Naive thymus-derived CD4-positive, alpha-beta T cell (primary cell): ENCODE results near the gene APOBEC3B. TPM values are rescaled to one million over a fixed set of nuclear protein-coding genes. Genes with fewer than 3 reads are reported as not detected.
A peak's percentile ranks its signal among the peaks of the same experiment; 100 is the strongest.

Experiments used
- ATAC-seq: fragments of 150-1000 bp; cut with Tn5 transposase; 2 replicates; pipeline ENCODE4 v1.10.0; 2021; ENCODE audit warnings: mild to moderate bottlenecking, moderate library complexity
- CTCF ChIA-PET: fragments of 350-600 bp; sonication (Branson Sonifier 250); formaldehyde crosslinking; loops from one replicate; lab custom pipeline; 2021; ENCODE audit warnings: antibody characterized with exemption; lab: Charles Lee
- POLR2A ChIA-PET: fragments of 350-600 bp; sonication (Branson Sonifier 250); formaldehyde crosslinking; loops from one replicate; lab custom pipeline; 2021; ENCODE audit warnings: antibody characterized with exemption, inconsistent platforms; lab: Charles Lee
- DNase-seq, 9 donors: peaks; one replicate each; pipeline versions ENCODE4 v3.0.0 to v3.0.0-alpha.2; 2020 to 2022; ENCODE audit warnings: mixed read lengths in 1 of 9
- H3K27ac ChIP-seq: one replicate; pipeline ENCODE4 v1.7.0; 2013; ENCODE audit warnings: mild to moderate bottlenecking, low read depth, low read length, moderate library complexity
- H3K27me3 ChIP-seq, 2 donors: one replicate each; pipeline ENCODE4 v1.7.0; 2013; ENCODE audit warnings: low read length in 2 of 2, mild to moderate bottlenecking in 2 of 2, moderate library complexity in 2 of 2; ENCODE audit not compliant: control insufficient read depth in 2 of 2, insufficient read depth in 2 of 2
- H3K36me3 ChIP-seq, 3 experiments: 1 replicate in 2 of 3; 2 replicates in 1 of 3; pipeline ENCODE4 v1.7.0; 2013; ENCODE audit warnings: low read length in 3 of 3, mild to moderate bottlenecking in 3 of 3, moderate library complexity in 1 of 3; ENCODE audit not compliant: insufficient read depth in 3 of 3, control insufficient read depth in 2 of 3
- H3K4me1 ChIP-seq, 2 donors: one replicate each; pipeline ENCODE4 v1.7.0; 2013; ENCODE audit warnings: low read length in 2 of 2, mild to moderate bottlenecking in 2 of 2, moderate library complexity in 1 of 2; ENCODE audit not compliant: control insufficient read depth in 2 of 2, insufficient read depth in 2 of 2
- H3K4me3 ChIP-seq: 2 replicates; pipeline ENCODE4 v1.7.0; 2013; ENCODE audit warnings: mild to moderate bottlenecking, low read length
- H3K9me3 ChIP-seq, 3 experiments: 1 replicate in 2 of 3; 2 replicates in 1 of 3; pipeline ENCODE4 v1.7.0; 2013; ENCODE audit warnings: low read length in 3 of 3; ENCODE audit not compliant: control insufficient read depth in 2 of 3
- H3K27ac Mint-ChIP-seq, 9 donors: one replicate each; pipeline ENCODE4 v1.8.0; 2020 to 2022; ENCODE audit warnings: mixed read lengths in 9 of 9, mild to moderate bottlenecking in 8 of 9, moderate library complexity in 5 of 9, inconsistent platforms in 2 of 9
- H3K27me3 Mint-ChIP-seq, 5 donors: one replicate each; pipeline ENCODE4 v1.8.0; 2021 to 2022; ENCODE audit warnings: mixed read lengths in 5 of 5, mild to moderate bottlenecking in 1 of 5
- H3K36me3 Mint-ChIP-seq, 5 donors: one replicate each; pipeline ENCODE4 v1.8.0; 2020 to 2022; ENCODE audit warnings: mixed read lengths in 5 of 5, mild to moderate bottlenecking in 3 of 5, inconsistent platforms in 1 of 5
- H3K4me1 Mint-ChIP-seq, 7 donors: one replicate each; pipeline ENCODE4 v1.8.0; 2020 to 2022; ENCODE audit warnings: mixed read lengths in 7 of 7, mild to moderate bottlenecking in 3 of 7, inconsistent platforms in 1 of 7
- H3K4me3 Mint-ChIP-seq, 10 donors: one replicate each; pipeline ENCODE4 v1.8.0; 2020 to 2022; ENCODE audit warnings: mild to moderate bottlenecking in 10 of 10, mixed read lengths in 10 of 10, moderate library complexity in 6 of 10, inconsistent platforms in 2 of 10
- H3K9me3 Mint-ChIP-seq, 11 donors: one replicate each; pipeline ENCODE4 v1.8.0; 2020 to 2022; ENCODE audit warnings: mixed read lengths in 11 of 11, mild to moderate bottlenecking in 4 of 11, inconsistent platforms in 1 of 11, moderate library complexity in 1 of 11
- intact Hi-C, 2 donors: fragments of 100-400 bp; cut with micrococcal nuclease; formaldehyde crosslinking; loops; one replicate each; pipeline ENCODE4 v1.15.1; 2023
- polyA plus RNA-seq, 2 donors: library from polyadenylated mRNA; unstranded; fragments of 300-500 nt; fragmentation: Illumina TruSeq; gene quantifications; one replicate each; pipeline ENCODE4 v1.2.3, GENCODE V29; 2021
- total RNA-seq, 6 experiments: library from RNA in 5 of 6; stranded (reverse) in 5 of 6; gene quantifications; 1 replicate in 5 of 6; 2 replicates in 1 of 6; pipeline ENCODE4 v1.2.3 and lab custom pipeline; 2021 to 2026

Gene APOBEC3B
- total and polyA plus RNA-seq, 7 experiments from 2014 or later = 0.30 to 16.0 (median 7.1) TPM; not detected in 3

DNA sequence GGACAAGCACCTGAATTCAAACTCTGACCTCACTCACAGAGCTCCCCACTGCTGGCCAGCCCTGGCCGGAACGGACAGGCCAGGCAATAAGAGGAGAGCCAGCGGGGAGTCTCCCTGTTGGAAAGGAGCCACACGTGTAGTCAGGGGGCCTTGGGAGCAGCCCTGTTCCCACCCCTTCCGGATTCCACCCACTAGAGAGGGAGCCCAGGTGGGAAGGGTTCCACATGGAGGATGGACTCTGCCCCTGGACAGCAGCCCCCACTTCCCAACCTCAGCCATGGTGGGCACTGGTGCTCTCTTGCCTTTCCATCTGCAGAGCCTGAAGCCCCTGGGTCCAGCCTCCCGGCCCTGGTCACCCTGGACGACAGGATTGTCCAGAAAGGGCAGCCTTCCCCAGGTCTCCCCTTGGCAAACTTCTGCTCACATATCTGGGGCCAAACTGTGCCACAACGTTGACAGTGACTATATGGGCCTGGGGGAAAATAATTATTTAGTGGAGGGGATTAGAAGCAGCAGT lies 32.2 kb upstream of the APOBEC3B start:
- Histone ChIP-seq H3K4me3 (no peak overlapping the region), H3K36me3 (no peaks in the 10 kb centered on the region), H3K4me1 (no peaks in the 10 kb centered on the region), H3K27me3 (no peaks in the 10 kb centered on the region), H3K27ac (no peak overlapping the region), H3K9me3 (no peaks in the 10 kb centered on the region)
- peaks cover 0 to 42% (median 0%) of the 10 kb centered on the region in 7 donors for H3K4me1 Mint-ChIP-seq
- peak overlapping the region in 1 of 9 donors; percentile 29 for H3K27ac Mint-ChIP-seq
- H3K4me3 Mint-ChIP-seq = no peak overlapping the region
- no peak for ATAC-seq
- POLR2A ChIA-PET = no interaction called here
- no peaks in the 10 kb centered on the region for H3K9me3 Mint-ChIP-seq
- H3K36me3 Mint-ChIP-seq = no peaks in the 10 kb centered on the region
- CTCF ChIA-PET = interaction anchor here (0.6 kb wide), 2 partner anchors 11 to 53 kb away, joined by 3 read pairs; no protein-coding TSS in a partner anchor
- H3K27me3 Mint-ChIP-seq = peaks cover 20 to 40% (median 30%) of the 10 kb centered on the region in 5 donors
- no peak for DNase-seq
- intact Hi-C loops = no loop called here

DNA sequence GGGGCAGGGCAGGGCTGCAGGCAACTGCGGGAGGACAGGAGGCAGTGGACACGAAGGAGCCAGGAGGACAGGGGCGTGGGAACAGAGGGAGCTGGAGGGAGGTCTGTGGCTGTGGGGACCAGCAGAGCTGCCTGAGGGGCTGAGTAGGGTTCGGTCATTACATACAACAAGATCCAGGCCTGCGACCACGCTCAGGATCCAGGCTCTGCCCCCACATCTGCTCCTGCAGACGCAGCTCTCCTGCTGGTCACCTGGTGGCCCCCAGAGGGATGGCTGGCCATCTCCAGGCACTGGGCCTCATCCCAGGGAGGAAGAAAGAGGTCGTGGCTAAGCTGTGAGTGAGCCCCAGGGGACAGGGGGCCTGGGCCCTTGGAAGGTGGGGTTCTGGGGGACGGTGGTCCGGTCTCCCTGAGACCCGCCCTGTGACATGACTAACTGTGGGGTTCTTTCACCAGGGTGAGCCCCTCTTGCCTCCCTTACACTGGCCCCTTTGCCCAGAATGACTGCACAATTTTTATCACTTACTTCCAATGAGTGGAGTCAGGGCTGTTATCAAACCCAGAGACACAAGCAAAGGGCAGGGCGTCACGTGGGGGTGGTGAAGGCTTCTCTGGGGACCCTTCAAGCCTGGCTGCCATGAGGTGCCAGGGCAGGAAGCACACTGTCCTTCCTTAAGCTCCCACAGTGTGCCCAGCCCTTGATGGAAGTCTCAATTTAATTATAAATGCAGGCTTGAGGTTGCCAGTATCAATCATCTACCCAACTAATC lies 31.4 kb upstream of the APOBEC3B start:
- H3K9me3 ChIP-seq = no peaks in the 10 kb centered on the region
- H3K27ac Mint-ChIP-seq = no peak overlapping the region
- no peaks in the 10 kb centered on the region for H3K9me3 Mint-ChIP-seq
- no peaks in the 10 kb centered on the region for H3K27me3 ChIP-seq
- no peaks in the 10 kb centered on the region for H3K36me3 Mint-ChIP-seq
- H3K4me3 ChIP-seq = no peak overlapping the region
- H3K4me1 Mint-ChIP-seq = peaks cover 0 to 45% (median 0%) of the 10 kb centered on the region in 7 donors
- ATAC-seq (no peak), DNase-seq (no peak)
- H3K27ac ChIP-seq = no peak overlapping the region
- H3K4me1 ChIP-seq = no peaks in the 10 kb centered on the region
- no peak overlapping the region for H3K4me3 Mint-ChIP-seq
- H3K36me3 ChIP-seq = no peaks in the 10 kb centered on the region
- intact Hi-C loops = no loop called here
- peaks cover 16 to 33% (median 25%) of the 10 kb centered on the region in 5 donors for H3K27me3 Mint-ChIP-seq
- POLR2A ChIA-PET = no interaction called here
- CTCF ChIA-PET = interaction anchor here (0.6 kb wide), 1 partner anchor 12 kb away, joined by 3 read pairs; no protein-coding TSS in a partner anchor

- H3K4me3 ChIP-seq = no peak overlapping the region
- no peaks in the 10 kb centered on the region for H3K36me3 Mint-ChIP-seq
- H3K4me3 Mint-ChIP-seq = no peak overlapping the region
- intact Hi-C loops = no loop called here
- peaks cover 10 to 23% (median 15%) of the 10 kb centered on the region in 5 donors for H3K27me3 Mint-ChIP-seq
- no peaks in the 10 kb centered on the region for H3K4me1 ChIP-seq
- no peaks in the 10 kb centered on the region for H3K9me3 Mint-ChIP-seq
- no peaks in the 10 kb centered on the region for H3K9me3 ChIP-seq
- H3K27ac ChIP-seq = no peak overlapping the region
- ATAC-seq (peak; percentile 9), DNase-seq (no peak)
- H3K27ac Mint-ChIP-seq = peak overlapping the region in 1 of 9 donors; percentile 24
- ChIA-PET POLR2A (no interaction called here), CTCF (no interaction called here)
- H3K27me3 ChIP-seq = no peaks in the 10 kb centered on the region
- H3K4me1 Mint-ChIP-seq = peaks cover 0 to 45% (median 0%) of the 10 kb centered on the region in 7 donors
- H3K36me3 ChIP-seq = no peaks in the 10 kb centered on the region
Observed at GRCh38 chr22:38951734-38952133, 30.4 kb upstream of the APOBEC3B start.

GRCh38 chr22:38952281-38952993 lies 29.7 kb upstream of the APOBEC3B start:
- H3K4me1 Mint-ChIP-seq = peaks cover 0 to 45% (median 0%) of the 10 kb centered on the region in 7 donors
- no peaks in the 10 kb centered on the region for H3K36me3 ChIP-seq
- H3K9me3 Mint-ChIP-seq = no peaks in the 10 kb centered on the region
- no peaks in the 10 kb centered on the region for H3K27me3 ChIP-seq
- intact Hi-C loops = no loop called here
- no peaks in the 10 kb centered on the region for H3K36me3 Mint-ChIP-seq
- no peaks in the 10 kb centered on the region for H3K4me1 ChIP-seq
- ChIA-PET CTCF (no interaction called here), POLR2A (no interaction called here)
- H3K27me3 Mint-ChIP-seq = peaks cover 4 to 17% (median 9%) of the 10 kb centered on the region in 5 donors
- no peak overlapping the region for H3K27ac ChIP-seq
- peak overlapping the region in 1 of 10 donors; percentile 47 for H3K4me3 Mint-ChIP-seq
- H3K4me3 ChIP-seq = no peak overlapping the region
- ATAC-seq (no peak), DNase-seq (no peak)
- no peaks in the 10 kb centered on the region for H3K9me3 ChIP-seq
- H3K27ac Mint-ChIP-seq = peak overlapping the region in 1 of 9 donors; percentile 96

GRCh38 chr22:38953091-38953490 lies 29.1 kb upstream of the APOBEC3B start:
- DNase-seq = no peak
- Mint-ChIP-seq H3K4me3 (no peak overlapping the region), H3K27me3 (peaks cover 0 to 11% (median 2%) of the 10 kb centered on the region in 5 donors), H3K9me3 (no peaks in the 10 kb centered on the region), H3K36me3 (no peaks in the 10 kb centered on the region), H3K27ac (peak overlapping the region in 1 of 9 donors; percentile 96), H3K4me1 (peaks cover 0 to 47% (median 0%) of the 10 kb centered on the region in 7 donors)
- Histone ChIP-seq H3K27ac (no peak overlapping the region), H3K4me3 (no peak overlapping the region), H3K36me3 (no peaks in the 10 kb centered on the region), H3K27me3 (no peaks in the 10 kb centered on the region), H3K4me1 (no peaks in the 10 kb centered on the region), H3K9me3 (no peaks in the 10 kb centered on the region)
- intact Hi-C loops = no loop called here
- no peak for ATAC-seq
- ChIA-PET CTCF (no interaction called here), POLR2A (no interaction called here)

DNA sequence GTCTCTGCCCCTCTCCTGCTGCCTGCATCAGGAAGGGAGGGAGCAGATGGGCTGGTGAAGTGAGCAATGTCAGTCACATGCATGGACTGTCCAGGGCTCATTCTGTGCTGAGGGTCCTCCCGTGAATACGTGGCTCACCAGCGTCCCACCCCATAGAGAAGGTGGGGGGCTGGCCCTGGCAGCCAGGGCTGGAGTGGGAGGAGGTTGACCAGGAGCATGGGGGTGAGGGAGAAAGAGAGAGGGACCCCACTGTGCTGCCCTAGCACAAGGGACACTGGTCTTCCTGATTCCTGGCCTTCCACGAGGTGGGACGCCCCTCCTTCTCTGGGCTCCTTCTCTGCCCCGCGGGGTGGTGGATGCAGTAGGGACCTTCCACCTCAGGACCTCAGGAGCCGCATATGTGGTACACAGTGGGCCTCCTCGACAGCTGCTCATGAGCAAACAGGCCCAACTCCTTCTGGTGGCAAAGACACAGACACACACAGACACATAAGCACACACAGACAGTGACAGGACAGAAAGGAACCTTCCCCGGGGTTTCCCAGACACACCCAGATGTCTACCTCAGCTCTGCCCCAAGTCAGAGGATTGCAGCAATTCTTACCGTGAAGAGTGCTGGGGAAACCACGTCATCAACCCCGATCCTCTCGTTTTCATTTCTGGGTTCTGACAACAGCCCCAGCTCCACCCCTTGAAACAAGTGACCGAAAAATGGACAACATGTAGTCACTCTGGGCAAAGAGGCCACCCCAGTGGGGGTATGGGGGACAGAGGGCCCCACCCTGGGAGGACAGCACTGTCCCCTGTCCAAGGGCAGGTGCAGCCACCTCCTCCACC lies 28.4 kb upstream of the APOBEC3B start:
- DNase-seq (peak in 1 of 9 donors; percentile 74), ATAC-seq (peak; percentile 89)
- H3K27ac Mint-ChIP-seq = peak overlapping the region in 1 of 9 donors; percentile 96
- no peaks in the 10 kb centered on the region for H3K36me3 ChIP-seq
- H3K4me3 Mint-ChIP-seq = peak overlapping the region in 1 of 10 donors; percentile 66
- H3K4me3 ChIP-seq = no peak overlapping the region
- peaks cover 0 to 2% (median 0%) of the 10 kb centered on the region in 11 donors for H3K9me3 Mint-ChIP-seq
- H3K27me3 ChIP-seq = no peaks in the 10 kb centered on the region
- H3K4me1 Mint-ChIP-seq = peaks cover 0 to 48% (median 0%) of the 10 kb centered on the region in 7 donors
- H3K4me1 ChIP-seq = no peaks in the 10 kb centered on the region
- POLR2A ChIA-PET = interaction anchor here (0.6 kb wide), 1 partner anchor 1233 kb away, joined by 4 read pairs; no protein-coding TSS in a partner anchor
- no peaks in the 10 kb centered on the region for H3K9me3 ChIP-seq
- peaks cover 0 to 9% (median 0%) of the 10 kb centered on the region in 5 donors for H3K27me3 Mint-ChIP-seq
- H3K27ac ChIP-seq = no peak overlapping the region
- intact Hi-C loops = loop anchor here in 1 of 2 donors (1.0 to 2.0 kb wide), 2 partner anchors 32 to 83 kb away; no protein-coding TSS in a partner anchor
- H3K36me3 Mint-ChIP-seq = no peaks in the 10 kb centered on the region
- CTCF ChIA-PET = no interaction called here
